ENCODE measurements around the gene LRIT2.

DNA sequence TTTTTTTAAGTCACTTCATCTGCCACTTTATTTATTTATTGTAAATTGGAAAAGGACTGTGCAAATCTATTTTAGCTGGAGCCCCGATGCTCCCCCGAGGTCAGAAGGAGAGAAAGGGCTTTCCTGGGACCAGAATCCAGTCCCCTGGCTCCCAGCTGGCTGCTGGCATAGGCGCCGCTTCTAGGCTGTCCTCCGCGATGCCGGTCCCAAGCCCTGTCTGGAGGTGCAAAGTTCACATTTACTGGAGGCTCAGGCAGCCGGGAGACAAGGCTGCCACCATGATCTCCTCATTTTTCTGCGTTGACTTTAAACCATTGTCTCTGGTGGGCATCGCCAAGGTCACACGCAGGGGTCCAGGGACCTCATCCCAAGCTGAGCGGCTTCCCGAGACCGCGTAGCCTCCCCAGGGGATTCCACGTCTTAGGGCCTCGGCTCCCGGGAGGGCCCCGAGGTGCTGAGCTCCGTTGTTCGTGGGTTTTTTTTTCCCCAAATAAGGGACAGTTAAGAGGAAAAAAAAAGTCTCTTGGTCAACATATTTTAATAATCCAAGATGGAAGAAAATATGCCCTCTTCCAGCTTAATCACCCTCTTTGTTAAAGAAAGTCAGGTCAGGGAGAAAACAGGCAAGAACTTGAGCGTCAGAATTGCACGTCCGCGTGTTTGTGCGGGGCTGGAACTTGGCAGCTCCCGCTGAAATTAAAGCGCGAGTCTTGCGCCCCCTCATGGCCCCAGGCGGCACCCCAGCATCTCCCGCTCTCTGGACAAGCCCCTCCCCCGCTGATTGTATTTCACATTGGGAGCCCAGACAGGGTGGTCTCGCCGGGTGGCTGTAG, 31.4 kb upstream of the LRIT2 start:
- TF ChIP-seq, protein P1, sequence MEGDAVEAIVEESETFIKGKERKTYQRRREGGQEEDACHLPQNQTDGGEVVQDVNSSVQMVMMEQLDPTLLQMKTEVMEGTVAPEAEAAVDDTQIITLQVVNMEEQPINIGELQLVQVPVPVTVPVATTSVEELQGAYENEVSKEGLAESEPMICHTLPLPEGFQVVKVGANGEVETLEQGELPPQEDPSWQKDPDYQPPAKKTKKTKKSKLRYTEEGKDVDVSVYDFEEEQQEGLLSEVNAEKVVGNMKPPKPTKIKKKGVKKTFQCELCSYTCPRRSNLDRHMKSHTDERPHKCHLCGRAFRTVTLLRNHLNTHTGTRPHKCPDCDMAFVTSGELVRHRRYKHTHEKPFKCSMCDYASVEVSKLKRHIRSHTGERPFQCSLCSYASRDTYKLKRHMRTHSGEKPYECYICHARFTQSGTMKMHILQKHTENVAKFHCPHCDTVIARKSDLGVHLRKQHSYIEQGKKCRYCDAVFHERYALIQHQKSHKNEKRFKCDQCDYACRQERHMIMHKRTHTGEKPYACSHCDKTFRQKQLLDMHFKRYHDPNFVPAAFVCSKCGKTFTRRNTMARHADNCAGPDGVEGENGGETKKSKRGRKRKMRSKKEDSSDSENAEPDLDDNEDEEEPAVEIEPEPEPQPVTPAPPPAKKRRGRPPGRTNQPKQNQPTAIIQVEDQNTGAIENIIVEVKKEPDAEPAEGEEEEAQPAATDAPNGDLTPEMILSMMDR (conservative IDR thresholded peaks at IDR 0.05; ENCODE audit: low read length) = no peak; the same call in 1 of the 2 replicates
- TF ChIP-seq EZH2phosphoT487 (IDR thresholded peaks at IDR 0.05; ENCODE audit: borderline replicate concordance) = no peak

Data from Loucy (cell line).